ENCODE measurements around the gene ARHGAP4.

ARHGAP4 gene

DNA sequence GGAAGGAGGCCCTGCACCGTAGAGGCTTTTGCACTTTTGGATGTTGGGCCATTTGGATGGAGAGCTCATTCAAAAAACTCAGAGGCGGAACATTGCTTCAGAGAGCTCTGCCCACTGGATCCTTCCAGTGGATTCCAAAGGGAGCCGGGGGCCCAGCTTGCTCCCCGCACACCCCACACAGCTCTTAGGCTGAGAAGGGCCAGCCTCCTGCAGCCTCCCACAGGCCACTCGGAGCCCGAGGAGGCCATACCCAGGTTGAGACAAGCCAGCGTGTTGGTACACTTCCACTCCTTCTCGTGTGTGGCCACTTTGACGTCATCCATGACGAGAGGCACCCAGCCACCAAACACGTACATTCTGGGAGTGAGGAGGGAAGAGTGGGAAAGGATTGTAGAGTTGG, 35.2 kb upstream of the ARHGAP4 start:
- Histone ChIP-seq H3K36me3 (ENCODE audit: insufficient read depth, low read length) (peaks cover 84% of the 10 kb centered on the region), H3K4me3 (ENCODE audit: low read length) (no peak overlapping the region), H3K4me1 (ENCODE audit: insufficient read depth, low read length) (no peaks in the 10 kb centered on the region), H3K27ac (ENCODE audit: low read depth, low read length) (no peak overlapping the region), H3K9ac (ENCODE audit: low read depth, low read length) (no peak overlapping the region), H3K9me3 (ENCODE audit: insufficient read depth, low read depth, low read length) (no peaks in the 10 kb centered on the region), H3K27me3 (ENCODE audit: insufficient read depth, low read length) (no peaks in the 10 kb centered on the region)
- WGBS = 95% methylated on average over 11 of the region's 11 CpGs

GRCh38 chrX:153960786-153961185, 34.7 kb upstream of the ARHGAP4 start:
- no peak overlapping the region for H3K27ac ChIP-seq (ENCODE audit: low read depth, low read length)
- H3K36me3 ChIP-seq (ENCODE audit: insufficient read depth, low read length) = peaks cover 89% of the 10 kb centered on the region
- no peaks in the 10 kb centered on the region for H3K27me3 ChIP-seq (ENCODE audit: insufficient read depth, low read length)
- no peaks in the 10 kb centered on the region for H3K4me1 ChIP-seq (ENCODE audit: insufficient read depth, low read length)
- WGBS = 95% methylated on average over 22 of the region's 22 CpGs
- no peaks in the 10 kb centered on the region for H3K9me3 ChIP-seq (ENCODE audit: insufficient read depth, low read depth, low read length)
- no peak overlapping the region for H3K9ac ChIP-seq (ENCODE audit: low read depth, low read length)
- H3K4me3 ChIP-seq (ENCODE audit: low read length) = no peak overlapping the region

- WGBS = 94% methylated on average over 15 of the region's 16 CpGs
- H3K27ac ChIP-seq (ENCODE audit: low read depth, low read length) = no peak overlapping the region
- H3K9ac ChIP-seq (ENCODE audit: low read depth, low read length) = no peak overlapping the region
- H3K4me1 ChIP-seq (ENCODE audit: insufficient read depth, low read length) = no peaks in the 10 kb centered on the region
- H3K36me3 ChIP-seq (ENCODE audit: insufficient read depth, low read length) = peaks cover 96% of the 10 kb centered on the region
- no peak overlapping the region for H3K4me3 ChIP-seq (ENCODE audit: low read length)
- H3K9me3 ChIP-seq (ENCODE audit: insufficient read depth, low read depth, low read length) = no peaks in the 10 kb centered on the region
- no peaks in the 10 kb centered on the region for H3K27me3 ChIP-seq (ENCODE audit: insufficient read depth, low read length)
Measured at GRCh38 chrX:153960077-153960476, 34.0 kb upstream of the ARHGAP4 start.

- 97% methylated on average over 15 of the region's 15 CpGs for WGBS
- H3K9me3 ChIP-seq (ENCODE audit: insufficient read depth, low read depth, low read length) = no peaks in the 10 kb centered on the region
- no peak overlapping the region for H3K27ac ChIP-seq (ENCODE audit: low read depth, low read length)
- peaks cover 100% of the 10 kb centered on the region for H3K36me3 ChIP-seq (ENCODE audit: insufficient read depth, low read length)
- no peaks in the 10 kb centered on the region for H3K4me1 ChIP-seq (ENCODE audit: insufficient read depth, low read length)
- no peak overlapping the region for H3K9ac ChIP-seq (ENCODE audit: low read depth, low read length)
- H3K27me3 ChIP-seq (ENCODE audit: insufficient read depth, low read length) = no peaks in the 10 kb centered on the region
- H3K4me3 ChIP-seq (ENCODE audit: low read length) = no peak overlapping the region
Measured at GRCh38 chrX:153959649-153960048, 33.6 kb upstream of the ARHGAP4 start.

DNA sequence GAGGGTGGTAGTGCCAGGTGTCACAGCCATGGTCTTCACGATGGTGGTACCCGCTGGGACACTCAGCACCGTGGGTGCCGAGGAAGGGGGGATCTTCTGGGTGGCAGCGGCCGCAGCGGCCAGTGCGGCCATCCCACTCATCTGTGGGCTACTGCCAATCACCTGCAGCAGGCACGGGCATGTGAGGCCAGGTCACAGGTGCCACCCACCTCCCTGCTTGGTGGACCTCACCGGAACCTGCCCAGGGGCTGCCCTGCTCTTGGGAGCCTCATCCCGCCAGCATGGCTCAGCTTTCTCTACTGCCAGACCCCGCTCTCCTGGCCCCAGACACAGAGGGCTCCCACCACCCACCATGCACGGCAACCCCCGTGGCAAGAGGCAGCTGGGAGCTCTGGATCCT, 32.5 kb upstream of the ARHGAP4 start:
- Histone ChIP-seq H3K4me1 (ENCODE audit: insufficient read depth, low read length) (no peaks in the 10 kb centered on the region), H3K27me3 (ENCODE audit: insufficient read depth, low read length) (no peaks in the 10 kb centered on the region), H3K4me3 (ENCODE audit: low read length) (no peak overlapping the region), H3K36me3 (ENCODE audit: insufficient read depth, low read length) (peaks cover 99% of the 10 kb centered on the region), H3K27ac (ENCODE audit: low read depth, low read length) (no peak overlapping the region), H3K9ac (ENCODE audit: low read depth, low read length) (no peak overlapping the region), H3K9me3 (ENCODE audit: insufficient read depth, low read depth, low read length) (no peaks in the 10 kb centered on the region)
- WGBS = 96% methylated on average over 14 of the region's 14 CpGs

GRCh38 chrX:153957224-153957623, 31.2 kb upstream of the ARHGAP4 start:
- Histone ChIP-seq H3K4me1 (ENCODE audit: insufficient read depth, low read length) (no peaks in the 10 kb centered on the region), H3K9ac (ENCODE audit: low read depth, low read length) (no peak overlapping the region), H3K9me3 (ENCODE audit: insufficient read depth, low read depth, low read length) (no peaks in the 10 kb centered on the region), H3K27ac (ENCODE audit: low read depth, low read length) (no peak overlapping the region), H3K36me3 (ENCODE audit: insufficient read depth, low read length) (peaks cover 98% of the 10 kb centered on the region), H3K4me3 (ENCODE audit: low read length) (no peak overlapping the region), H3K27me3 (ENCODE audit: insufficient read depth, low read length) (no peaks in the 10 kb centered on the region)
- WGBS = 97% methylated on average over 17 of the region's 17 CpGs

DNA sequence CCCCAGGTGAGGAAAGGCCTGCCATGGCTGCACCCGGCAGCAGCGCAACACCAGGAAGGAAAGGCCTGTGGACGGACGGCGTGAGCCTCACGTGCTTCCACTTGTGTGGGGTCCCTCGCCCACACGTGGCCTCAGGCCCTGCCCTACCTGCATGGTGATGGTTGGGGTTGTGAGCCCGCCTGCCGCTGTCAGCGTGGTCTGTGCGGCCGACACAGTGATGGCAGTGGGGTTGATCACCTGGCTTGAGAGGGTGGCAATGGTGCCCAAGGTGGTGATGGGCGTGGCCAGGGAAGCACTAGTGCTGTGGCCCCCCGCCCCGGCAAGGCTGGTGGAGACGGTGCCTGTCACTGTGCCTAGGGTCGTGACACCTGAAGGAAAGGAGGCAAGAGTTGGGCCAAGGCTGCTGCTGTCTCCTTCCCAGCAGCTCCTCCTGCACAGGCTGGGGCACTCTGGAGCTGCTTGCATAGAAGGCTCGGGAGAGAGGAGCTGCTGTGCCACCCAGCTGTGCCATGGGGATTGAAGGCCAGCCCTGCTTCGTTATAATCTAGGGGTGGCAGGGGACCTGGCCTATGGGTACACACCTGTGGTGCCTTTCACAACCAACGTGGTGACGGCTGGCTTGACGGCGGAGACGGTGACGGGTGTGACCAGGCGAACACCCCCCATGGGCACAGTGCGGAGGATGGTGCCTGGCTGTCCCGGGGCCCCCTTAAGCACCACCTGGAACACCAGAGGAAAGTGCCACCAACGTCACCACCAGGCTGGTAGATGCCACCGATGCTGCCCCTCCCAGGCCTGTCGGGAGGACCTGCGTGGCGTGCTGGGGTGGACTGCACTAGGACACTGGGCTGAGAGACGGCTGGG, 30.2 kb upstream of the ARHGAP4 start:
- Histone ChIP-seq H3K9ac (ENCODE audit: low read depth, low read length) (no peak overlapping the region), H3K36me3 (ENCODE audit: insufficient read depth, low read length) (peaks cover 98% of the 10 kb centered on the region), H3K4me1 (ENCODE audit: insufficient read depth, low read length) (no peaks in the 10 kb centered on the region), H3K4me3 (ENCODE audit: low read length) (no peak overlapping the region), H3K27me3 (ENCODE audit: insufficient read depth, low read length) (no peaks in the 10 kb centered on the region), H3K9me3 (ENCODE audit: insufficient read depth, low read depth, low read length) (no peaks in the 10 kb centered on the region), H3K27ac (ENCODE audit: low read depth, low read length) (no peak overlapping the region)
- WGBS = 94% methylated on average over 35 of the region's 35 CpGs

- 94% methylated on average over 12 of the region's 12 CpGs for whole genome bisulfite sequencing
- Histone ChIP-seq H3K27ac (ENCODE audit: low read depth, low read length) (no peak overlapping the region), H3K9me3 (ENCODE audit: insufficient read depth, low read depth, low read length) (no peaks in the 10 kb centered on the region), H3K36me3 (ENCODE audit: insufficient read depth, low read length) (peaks cover 98% of the 10 kb centered on the region), H3K9ac (ENCODE audit: low read depth, low read length) (no peak overlapping the region), H3K27me3 (ENCODE audit: insufficient read depth, low read length) (no peaks in the 10 kb centered on the region), H3K4me3 (ENCODE audit: low read length) (no peak overlapping the region), H3K4me1 (ENCODE audit: insufficient read depth, low read length) (no peaks in the 10 kb centered on the region)
Measured at GRCh38 chrX:153955228-153955732, 29.2 kb upstream of the ARHGAP4 start.

- Histone ChIP-seq H3K27ac (ENCODE audit: low read depth, low read length) (no peak overlapping the region), H3K36me3 (ENCODE audit: insufficient read depth, low read length) (peaks cover 98% of the 10 kb centered on the region), H3K9me3 (ENCODE audit: insufficient read depth, low read depth, low read length) (no peaks in the 10 kb centered on the region), H3K4me1 (ENCODE audit: insufficient read depth, low read length) (no peaks in the 10 kb centered on the region), H3K9ac (ENCODE audit: low read depth, low read length) (no peak overlapping the region), H3K27me3 (ENCODE audit: insufficient read depth, low read length) (no peaks in the 10 kb centered on the region), H3K4me3 (ENCODE audit: low read length) (no peak overlapping the region)
- WGBS = 95% methylated on average over 44 of the region's 44 CpGs
Measured at GRCh38 chrX:153954558-153955227, 28.6 kb upstream of the ARHGAP4 start.

- Histone ChIP-seq H3K9me3 (ENCODE audit: insufficient read depth, low read depth, low read length) (no peaks in the 10 kb centered on the region), H3K27ac (ENCODE audit: low read depth, low read length) (no peak overlapping the region; the same call in 1 of the 2 replicates), H3K4me3 (ENCODE audit: low read length) (no peak overlapping the region), H3K4me1 (ENCODE audit: insufficient read depth, low read length) (no peaks in the 10 kb centered on the region), H3K27me3 (ENCODE audit: insufficient read depth, low read length) (no peaks in the 10 kb centered on the region), H3K36me3 (ENCODE audit: insufficient read depth, low read length) (peaks cover 96% of the 10 kb centered on the region), H3K9ac (ENCODE audit: low read depth, low read length) (no peak overlapping the region)
- 92% methylated on average over 33 of the region's 33 CpGs for WGBS
Measured at GRCh38 chrX:153953892-153954557, 28.0 kb upstream of the ARHGAP4 start.

DNA sequence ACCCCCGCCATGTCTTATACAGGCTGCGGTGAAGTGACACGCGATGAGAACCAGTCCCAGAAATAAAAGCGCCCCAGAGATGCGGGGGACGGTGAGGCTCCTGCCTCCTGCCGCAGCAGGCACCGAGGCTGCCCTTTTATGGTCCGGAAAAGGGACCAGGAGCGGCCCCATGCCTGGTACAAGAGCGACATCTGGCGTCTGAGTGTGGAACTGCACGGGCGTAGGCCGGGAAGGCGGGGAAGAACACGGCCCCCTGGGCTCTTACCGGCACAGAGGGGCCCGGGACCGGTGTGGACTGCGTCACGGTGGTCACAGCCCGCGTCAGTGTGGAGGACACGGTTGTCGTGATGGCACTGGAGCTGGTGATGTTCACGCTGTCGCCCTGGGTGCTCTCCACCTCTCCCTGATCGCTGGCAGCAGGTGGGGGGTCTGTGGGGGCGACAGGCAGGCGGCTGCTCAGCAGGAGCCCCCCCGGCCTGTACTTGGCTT, 27.3 kb upstream of the ARHGAP4 start:
- no peaks in the 10 kb centered on the region for H3K27me3 ChIP-seq (ENCODE audit: insufficient read depth, low read length)
- 39% methylated on average over 32 of the region's 33 CpGs for WGBS
- peak overlapping the region; percentile 79 for H3K27ac ChIP-seq (ENCODE audit: low read depth, low read length)
- H3K9me3 ChIP-seq (ENCODE audit: insufficient read depth, low read depth, low read length) = no peaks in the 10 kb centered on the region
- H3K4me1 ChIP-seq (ENCODE audit: insufficient read depth, low read length) = no peaks in the 10 kb centered on the region
- H3K36me3 ChIP-seq (ENCODE audit: insufficient read depth, low read length) = peaks cover 90% of the 10 kb centered on the region
- no peak overlapping the region for H3K9ac ChIP-seq (ENCODE audit: low read depth, low read length)
- H3K4me3 ChIP-seq (ENCODE audit: low read length) = no peak overlapping the region
